ENCODE measurements around the gene ZNF326. TPM values are rescaled to one million over a fixed set of nuclear protein-coding genes. Genes with fewer than 3 reads are reported as not detected.

The ZNF326 gene
- total RNA-seq, 1 donor from 2014 or later: 57.3 TPM

GRCh38 chr1:90074137-90074536 lies 79.2 kb downstream of the ZNF326 start:
- no peak for DNase-seq (ENCODE audit: low spot score in 2 of 2, unreplicated experiment in 2 of 2)
- H3K9me3 Mint-ChIP-seq: no peaks in the 10 kb centered on the region
- H3K27ac Mint-ChIP-seq: no peak overlapping the region
- no peak overlapping the region for H3K4me3 Mint-ChIP-seq
- H3K36me3 Mint-ChIP-seq: no peaks in the 10 kb centered on the region
- peaks cover 20% of the 10 kb centered on the region for H3K27me3 Mint-ChIP-seq (ENCODE audit: low read depth)
- no peak for TF ChIP-seq CTCF (IDR thresholded peaks at IDR 0.05; ENCODE audit: unreplicated experiment)
- H3K4me1 Mint-ChIP-seq: peaks cover 2% of the 10 kb centered on the region

DNA sequence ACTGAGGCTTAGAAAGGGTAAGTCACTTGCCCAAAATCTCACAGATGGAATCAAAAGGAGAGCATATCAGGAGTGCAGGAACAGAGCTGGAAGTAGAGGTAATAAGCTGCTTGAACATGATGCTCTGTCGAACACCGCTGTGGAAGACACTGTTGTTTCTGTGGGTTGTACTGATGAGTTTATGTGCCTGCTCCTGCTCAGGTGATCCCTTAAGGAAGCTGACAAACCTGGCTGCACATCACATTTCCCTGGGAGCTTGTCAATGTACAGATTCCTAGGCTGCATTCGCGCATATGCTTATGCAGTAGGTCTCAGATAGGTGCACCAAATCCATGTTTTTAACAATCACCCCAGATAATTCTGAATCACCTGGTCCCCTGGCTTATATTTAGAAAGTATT lies 79.7 kb downstream of the ZNF326 start:
- TF ChIP-seq CTCF (IDR thresholded peaks at IDR 0.05; ENCODE audit: unreplicated experiment): no peak
- Mint-ChIP-seq H3K36me3 (no peaks in the 10 kb centered on the region), H3K9me3 (no peaks in the 10 kb centered on the region), H3K4me1 (peaks cover 2% of the 10 kb centered on the region), H3K27ac (no peak overlapping the region), H3K27me3 (ENCODE audit: low read depth) (peaks cover 21% of the 10 kb centered on the region), H3K4me3 (no peak overlapping the region)
- no peak for DNase-seq (ENCODE audit: low spot score in 2 of 2, unreplicated experiment in 2 of 2)

GRCh38 chr1:90074970-90075391 lies 80.1 kb downstream of the ZNF326 start:
- no peak for TF ChIP-seq CTCF (IDR thresholded peaks at IDR 0.05; ENCODE audit: unreplicated experiment)
- Mint-ChIP-seq H3K36me3 (no peaks in the 10 kb centered on the region), H3K27ac (no peak overlapping the region), H3K4me3 (no peak overlapping the region), H3K9me3 (no peaks in the 10 kb centered on the region), H3K27me3 (ENCODE audit: low read depth) (peaks cover 18% of the 10 kb centered on the region), H3K4me1 (peaks cover 2% of the 10 kb centered on the region)
- no peak for DNase-seq (ENCODE audit: low spot score in 2 of 2, unreplicated experiment in 2 of 2)

DNA sequence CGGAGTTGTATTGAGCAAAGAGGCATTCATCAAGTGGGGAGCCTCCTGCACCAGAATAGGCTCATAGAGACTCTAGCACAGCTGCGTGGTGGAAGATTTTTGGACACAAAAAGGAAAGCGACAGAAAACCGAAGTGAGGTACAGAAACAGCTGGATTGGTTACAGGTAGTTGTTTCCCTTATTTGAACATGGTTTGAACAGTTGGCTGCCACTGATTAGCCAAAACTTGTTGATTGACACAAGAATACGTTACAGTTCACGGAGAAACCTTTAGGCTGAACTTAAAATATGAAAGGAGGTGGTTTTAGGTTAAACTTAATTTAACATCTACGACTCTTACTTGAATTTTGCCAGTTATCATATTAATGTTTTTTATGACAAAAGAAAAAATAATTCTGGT lies 89.1 kb downstream of the ZNF326 start:
- Mint-ChIP-seq H3K4me3 (no peak overlapping the region), H3K4me1 (no peaks in the 10 kb centered on the region), H3K27me3 (ENCODE audit: low read depth) (peaks cover 74% of the 10 kb centered on the region), H3K36me3 (no peaks in the 10 kb centered on the region), H3K27ac (no peak overlapping the region), H3K9me3 (no peaks in the 10 kb centered on the region)
- DNase-seq (ENCODE audit: low spot score in 2 of 2, unreplicated experiment in 2 of 2): no peak
- no peak for TF ChIP-seq CTCF (IDR thresholded peaks at IDR 0.05; ENCODE audit: unreplicated experiment)

Other genes with a start within 250 kb of the ZNF326 start
- gene LRRC8D, start 174.1 kb upstream of the ZNF326 start, total RNA-seq: 18.1 to 22.6 TPM (median 21.5 TPM) in 3 replicates